Cardiac fibroblast (primary cell): ENCODE measurements around the gene FOXP4.

Experiments used
- DNase-seq, 2 donors: peaks; one replicate each; pipeline versions ENCODE4 v3.0.0 to v3.0.0-alpha.2; 2010; ENCODE audit warnings: low read depth in 2 of 2
- H3K4me3 ChIP-seq, 2 donors: replicated peaks in 1 of 2; 1 replicate in 1 of 2; 2 replicates in 1 of 2; pipeline ENCODE4 v1.5.1; 2011; ENCODE audit warnings: low read depth in 2 of 2, low read length in 2 of 2, mild to moderate bottlenecking in 2 of 2, moderate library complexity in 1 of 2
- TF ChIP-seq, protein P1 (sequence below): IDR thresholded peaks from one replicate; pipeline ENCODE4 v1.5.1; 2011; ENCODE audit warnings: low read depth, mild to moderate bottlenecking, low read length, inconsistent platforms

FOXP4 gene

GRCh38 chr6:41597246-41598000 is 51.2 kb downstream of the FOXP4 start:
- H3K4me3 ChIP-seq, result no peak overlapping the region
- TF ChIP-seq, protein P1, sequence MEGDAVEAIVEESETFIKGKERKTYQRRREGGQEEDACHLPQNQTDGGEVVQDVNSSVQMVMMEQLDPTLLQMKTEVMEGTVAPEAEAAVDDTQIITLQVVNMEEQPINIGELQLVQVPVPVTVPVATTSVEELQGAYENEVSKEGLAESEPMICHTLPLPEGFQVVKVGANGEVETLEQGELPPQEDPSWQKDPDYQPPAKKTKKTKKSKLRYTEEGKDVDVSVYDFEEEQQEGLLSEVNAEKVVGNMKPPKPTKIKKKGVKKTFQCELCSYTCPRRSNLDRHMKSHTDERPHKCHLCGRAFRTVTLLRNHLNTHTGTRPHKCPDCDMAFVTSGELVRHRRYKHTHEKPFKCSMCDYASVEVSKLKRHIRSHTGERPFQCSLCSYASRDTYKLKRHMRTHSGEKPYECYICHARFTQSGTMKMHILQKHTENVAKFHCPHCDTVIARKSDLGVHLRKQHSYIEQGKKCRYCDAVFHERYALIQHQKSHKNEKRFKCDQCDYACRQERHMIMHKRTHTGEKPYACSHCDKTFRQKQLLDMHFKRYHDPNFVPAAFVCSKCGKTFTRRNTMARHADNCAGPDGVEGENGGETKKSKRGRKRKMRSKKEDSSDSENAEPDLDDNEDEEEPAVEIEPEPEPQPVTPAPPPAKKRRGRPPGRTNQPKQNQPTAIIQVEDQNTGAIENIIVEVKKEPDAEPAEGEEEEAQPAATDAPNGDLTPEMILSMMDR, result no peak
- no peak for DNase-seq

GRCh38 chr6:41598670-41599014 is 52.5 kb downstream of the FOXP4 start:
- DNase-seq, result no peak
- TF ChIP-seq, protein P1, result no peak
- H3K4me3 ChIP-seq, result no peak overlapping the region

DNA sequence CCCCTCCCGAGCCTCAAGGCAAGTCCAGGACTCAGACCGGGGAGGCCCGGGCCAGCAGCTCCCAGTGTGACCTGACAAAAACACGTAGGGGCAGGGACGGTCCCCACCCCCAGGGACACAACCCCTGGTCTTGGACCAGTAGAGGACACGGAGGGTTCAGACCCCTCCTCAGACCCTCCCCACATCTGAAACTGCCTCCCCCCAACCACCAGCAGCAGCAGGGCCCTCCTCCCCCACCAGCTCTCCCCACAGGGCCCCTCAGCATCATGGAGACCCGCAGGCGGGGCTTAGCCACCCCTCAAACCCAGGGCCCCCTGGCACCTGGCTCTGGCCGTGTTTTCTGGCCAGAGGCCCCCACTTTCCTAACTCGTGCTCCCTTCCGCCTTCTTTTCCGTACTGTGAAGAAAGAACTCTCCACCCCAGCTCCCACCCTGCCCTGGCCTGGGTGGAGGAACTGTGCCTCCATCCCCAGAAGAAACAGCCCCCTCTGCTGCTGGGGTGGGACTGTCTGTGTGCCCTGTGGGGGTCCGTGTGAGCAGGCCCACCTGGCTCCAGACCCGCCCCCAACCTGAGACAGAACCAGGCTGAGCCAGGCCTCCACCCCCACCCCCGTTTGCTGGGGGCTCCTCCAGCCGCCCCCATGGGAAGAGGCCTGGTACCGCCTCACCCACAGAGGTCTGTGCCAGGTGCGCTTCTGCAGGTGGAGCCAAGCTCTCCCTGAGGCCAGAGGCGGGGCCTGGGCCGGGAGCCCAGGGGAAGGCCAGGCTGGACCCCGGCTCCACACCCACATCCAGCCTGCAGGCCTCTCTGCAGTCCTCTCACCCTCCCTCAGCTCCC is 53.1 kb downstream of the FOXP4 start:
- DNase-seq, result no peak
- no peak overlapping the region for H3K4me3 ChIP-seq
- TF ChIP-seq, protein P1, result no peak

- no peak overlapping the region for H3K4me3 ChIP-seq
Observed at GRCh38 chr6:41599852-41600445, 53.8 kb downstream of the FOXP4 start.

DNA sequence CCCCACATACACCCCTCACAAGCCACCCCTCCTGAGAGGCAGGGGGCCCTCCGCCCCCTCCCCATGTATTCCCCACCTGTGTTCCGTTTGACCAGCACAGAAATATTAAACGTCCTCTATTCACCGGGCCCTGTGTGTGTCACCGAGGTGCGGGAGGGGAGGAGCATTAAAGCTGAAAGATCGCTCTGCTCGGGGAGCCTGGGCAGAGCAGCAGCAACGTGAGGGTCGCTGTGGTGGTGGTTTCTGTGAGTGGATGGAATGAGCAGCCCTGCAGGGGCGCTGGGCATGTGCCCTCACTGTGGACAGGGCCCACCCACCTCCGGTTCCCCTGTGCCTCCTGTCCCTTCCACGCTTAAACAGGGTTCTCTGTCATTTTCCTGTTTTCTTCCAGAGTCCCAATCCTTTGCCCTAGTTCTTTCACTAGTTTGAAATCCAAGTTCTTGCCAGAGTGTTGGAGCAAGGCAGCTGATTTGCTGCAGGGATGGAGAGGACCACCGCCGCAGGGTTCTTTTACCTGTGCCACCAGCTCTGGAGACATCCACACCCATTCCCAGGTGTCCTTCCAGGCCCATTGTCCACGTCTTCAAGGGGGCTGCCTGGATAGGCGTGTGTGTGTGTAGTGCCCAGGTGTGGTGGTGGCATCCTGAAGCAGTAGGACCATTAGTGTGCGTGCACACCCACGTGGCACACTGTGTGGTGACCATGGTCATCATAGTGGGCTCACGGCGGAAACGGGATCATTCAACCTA is 54.5 kb downstream of the FOXP4 start:
- no peak overlapping the region for H3K4me3 ChIP-seq
- no peak for DNase-seq
- TF ChIP-seq, protein P1, result no peak

More at GRCh38 chr6:41599852-41600445, 53.8 kb downstream of the FOXP4 start:
- TF ChIP-seq, protein P1, result no peak
- no peak for DNase-seq

- H3K4me3 ChIP-seq, result no peak overlapping the region
- DNase-seq, result no peak
- TF ChIP-seq, protein P1, result no peak
Observed at GRCh38 chr6:41601248-41601549, 55.0 kb downstream of the FOXP4 start.
